Kidney epithelial cell (primary cell): ENCODE results near the gene PPIF. TPM values are rescaled to one million over a fixed set of nuclear protein-coding genes. Genes with fewer than 3 reads are reported as not detected.
A peak's percentile ranks its signal among the peaks of the same experiment; 100 is the strongest.

ENCODE experiments used
- DNase-seq: peaks from one replicate; pipeline ENCODE4 v3.0.0-alpha.2; 2010; ENCODE audit warnings: low read depth
- H3K27me3 ChIP-seq: 2 replicates; pipeline ENCODE4 v1.6.0; 2011; ENCODE audit warnings: low read length; ENCODE audit not compliant: control insufficient read depth, insufficient read depth
- H3K36me3 ChIP-seq: 2 replicates; pipeline ENCODE4 v1.5.1; 2011; ENCODE audit warnings: low read length; ENCODE audit not compliant: control insufficient read depth, insufficient read depth
- H3K4me3 ChIP-seq: 2 replicates; pipeline ENCODE4 v1.5.1; 2011; ENCODE audit warnings: low read depth, mild to moderate bottlenecking, control low read depth, low read length
- CTCF ChIP-seq: IDR thresholded peaks from 2 replicates; pipeline ENCODE4 v1.5.1; 2011; ENCODE audit warnings: mild to moderate bottlenecking, moderate library complexity, low read length, control low read depth, inconsistent platforms; ENCODE audit not compliant: insufficient read depth, poor library complexity, severe bottlenecking
- total RNA-seq: library from RNA; depleted of rRNA; stranded (reverse); fragments of >200 nt; gene quantifications from 2 replicates; pipeline ENCODE4 v1.2.3, GENCODE V29; 2015

Gene PPIF
- total RNA-seq, 1 donor from 2014 or later, result 71.7 TPM

- H3K27me3 ChIP-seq, result no peaks in the 10 kb centered on the region
- DNase-seq, result no peak
- H3K4me3 ChIP-seq, result no peak overlapping the region
- H3K36me3 ChIP-seq, result peaks cover 2% of the 10 kb centered on the region
- TF ChIP-seq CTCF, result peak; percentile 7
These were observed 30.4 kb upstream of the PPIF start for GRCh38 chr10:79316671-79317431.

GRCh38 chr10:79318369-79318768 is 28.9 kb upstream of the PPIF start:
- no peak for DNase-seq
- no peak for TF ChIP-seq CTCF
- Histone ChIP-seq H3K36me3 (peaks cover 2% of the 10 kb centered on the region), H3K27me3 (no peaks in the 10 kb centered on the region), H3K4me3 (no peak overlapping the region)

- H3K36me3 ChIP-seq, result no peaks in the 10 kb centered on the region
These were observed 28.0 kb upstream of the PPIF start for GRCh38 chr10:79319115-79319771.

DNA sequence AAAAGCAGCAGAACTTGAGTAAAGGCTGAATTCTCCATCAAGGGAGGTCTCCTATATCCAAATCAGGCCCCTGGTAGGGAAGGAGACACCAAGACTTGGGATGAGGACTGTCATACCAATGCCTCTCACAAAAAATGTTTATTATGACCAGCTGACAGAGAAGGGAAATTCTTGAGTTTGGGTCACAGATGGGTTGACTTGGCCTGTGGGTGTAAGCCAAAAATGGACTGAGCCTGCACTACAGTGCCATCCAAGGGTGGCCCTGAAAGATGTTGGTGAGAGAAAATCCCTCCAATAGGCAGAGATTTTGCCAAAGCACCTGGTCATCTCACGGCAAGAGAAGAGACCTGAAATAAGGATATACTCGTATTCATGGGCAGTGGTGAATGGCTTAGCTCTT is 27.0 kb upstream of the PPIF start:
- H3K4me3 ChIP-seq, result no peak overlapping the region
- H3K36me3 ChIP-seq, result no peaks in the 10 kb centered on the region
- no peaks in the 10 kb centered on the region for H3K27me3 ChIP-seq
- no peak for TF ChIP-seq CTCF
- DNase-seq, result no peak

More at GRCh38 chr10:79319115-79319771, 28.0 kb upstream of the PPIF start:
- no peak for TF ChIP-seq CTCF
- H3K27me3 ChIP-seq, result no peaks in the 10 kb centered on the region
- H3K4me3 ChIP-seq, result no peak overlapping the region
- DNase-seq, result no peak

DNA sequence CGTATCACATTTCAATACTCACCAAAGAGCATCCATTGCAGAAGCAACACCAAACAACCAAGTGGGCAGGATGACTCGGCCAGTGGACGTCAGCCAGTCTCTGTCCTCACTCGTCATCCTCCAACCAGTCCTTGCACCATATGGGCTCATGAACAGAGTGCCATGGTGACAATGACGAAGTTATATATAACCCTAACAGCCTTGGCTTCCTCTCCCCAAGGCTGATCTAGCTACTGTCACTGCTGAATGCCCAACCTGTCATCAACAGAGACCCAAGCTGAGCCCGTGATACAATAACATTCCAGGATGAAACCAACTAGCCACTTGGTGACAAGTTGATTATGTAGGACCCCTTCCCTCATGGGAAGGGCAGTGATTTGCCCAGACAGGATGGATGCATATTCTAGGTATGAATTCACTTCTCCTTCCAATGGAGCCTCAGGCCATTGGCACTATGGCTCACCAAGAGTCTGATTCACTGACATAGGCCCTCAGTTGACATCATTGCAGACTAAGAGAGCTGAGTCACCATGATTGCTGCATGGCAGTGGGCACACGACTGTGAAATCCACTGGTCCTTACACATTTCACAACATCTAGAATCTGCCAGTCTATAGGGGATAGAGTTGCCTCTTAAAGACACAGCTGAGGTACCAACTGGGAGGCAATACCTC is 26.3 kb upstream of the PPIF start:
- no peaks in the 10 kb centered on the region for H3K27me3 ChIP-seq
- DNase-seq, result peak; percentile 93
- H3K36me3 ChIP-seq, result no peaks in the 10 kb centered on the region
- H3K4me3 ChIP-seq, result no peak overlapping the region
- TF ChIP-seq CTCF, result no peak
